K562 (cell line): ENCODE results near the gene CELSR3. TPM values are rescaled to one million over a fixed set of nuclear protein-coding genes. Genes with fewer than 3 reads are reported as not detected.
A peak's percentile ranks its signal among the peaks of the same experiment; 100 is the strongest.

Source experiments
- BRD4 ChIP-seq: fragments of 200-600 bp; sonication (generic); IDR thresholded peaks from 2 replicates; pipeline ENCODE4 v1.6.1; 2017; ENCODE audit warnings: inconsistent platforms
- C11orf30 ChIP-seq: fragments of 450-650 bp; IDR thresholded peaks from 2 replicates; pipeline ENCODE4 v1.6.1; 2016; ENCODE audit warnings: low read depth, mild to moderate bottlenecking
- EGR1 ChIP-seq: fragments of 450-650 bp; conservative IDR thresholded peaks from 2 replicates; pipeline ENCODE4 v1.6.1; 2017; ENCODE audit warnings: mild to moderate bottlenecking
- HNRNPLL ChIP-seq: fragments of 200-400 bp; formaldehyde crosslinking; IDR thresholded peaks from 2 replicates; pipeline ENCODE4 v1.6.1; 2017; ENCODE audit warnings: low read length, low read depth, mild to moderate bottlenecking; ENCODE audit not compliant: poor library complexity, severe bottlenecking
- KAT7 ChIP-seq: sonication (generic); formaldehyde crosslinking; IDR thresholded peaks from 2 replicates; pipeline ENCODE4 v1.8.0; 2022; ENCODE audit warnings: missing genetic modification reagents, mild to moderate bottlenecking, borderline replicate concordance
- KDM5B ChIP-seq: fragments of 200-600 bp; sonication (generic); IDR thresholded peaks from 2 replicates; pipeline ENCODE4 v1.6.1; 2012; ENCODE audit warnings: low read depth, mild to moderate bottlenecking, moderate library complexity, low read length, control low read depth, inconsistent platforms; ENCODE audit not compliant: insufficient replicate concordance
- RB1 ChIP-seq: fragments of 450-650 bp; IDR thresholded peaks from 2 replicates; pipeline ENCODE4 v1.6.1; 2017; ENCODE audit warnings: low read depth, mild to moderate bottlenecking
- RBFOX2 ChIP-seq: fragments of 200-400 bp; formaldehyde crosslinking; IDR thresholded peaks from 2 replicates; pipeline ENCODE4 v1.6.1; 2017; ENCODE audit warnings: low read depth, mild to moderate bottlenecking, low read length, moderate library complexity
- TBP ChIP-seq: optimal IDR thresholded peaks from 2 replicates; pipeline ENCODE3; 2011; ENCODE audit warnings: low read depth, low read length, improper control_type of control experiment
- THAP12 ChIP-seq: fragments of 250-450 bp; sonication (Bioruptor Pico); IDR thresholded peaks from 2 replicates; pipeline ENCODE4 v1.9.0; 2021; ENCODE audit warnings: mild to moderate bottlenecking, inconsistent platforms
- ZNF280B ChIP-seq: fragments of 250-450 bp; sonication (Bioruptor Pico); IDR thresholded peaks from 2 replicates; pipeline ENCODE4 v1.5.1; 2021; ENCODE audit warnings: mild to moderate bottlenecking
- ZZZ3 ChIP-seq: fragments of 450-650 bp; IDR thresholded peaks from 2 replicates; pipeline ENCODE4 v1.6.1; 2016; ENCODE audit warnings: antibody characterized with exemption, mild to moderate bottlenecking, moderate library complexity
- polyA plus RNA-seq, 8 experiments: library from polyadenylated mRNA; depleted of rRNA in 4 of 8; stranded (reverse) in 5 of 8; unstranded in 3 of 8; fragments of >200 nt; fragmentation: Nextera tagmentation in 2 of 8; fragmentation: Illumina TruSeq in 1 of 8; extraction: Ambion mirVana in 2 of 8; extraction: Trizol in 1 of 8; gene quantifications; 2 replicates each; pipeline versions ENCODE4 v1.2.1 to v1.2.3, GENCODE V29; 2011 to 2014; ENCODE audit warnings: inconsistent platforms in 1 of 8, missing spikeins in 1 of 8
- total RNA-seq, 7 experiments: library from RNA; depleted of rRNA in 6 of 7; stranded (reverse); fragments of >200 nt in 6 of 7; fragmentation: Illumina TruSeq in 2 of 7; extraction: Trizol in 2 of 7; gene quantifications; 2 replicates each; pipeline versions ENCODE4 v1.2.1 to v1.2.3, GENCODE V29; 2011 to 2021; ENCODE audit warnings: low replicate concordance in 1 of 7
- TF ChIP-seq, protein P1 (sequence below): fragments of 450-650 bp; IDR thresholded peaks from 2 replicates; pipeline ENCODE4 v1.6.1; 2016
- TF ChIP-seq, protein P2 (sequence below), 2 experiments: fragments of 450-650 bp; conservative IDR thresholded peaks; 2 replicates each; pipeline ENCODE4 v1.6.1; 2017; ENCODE audit warnings: mild to moderate bottlenecking in 2 of 2, moderate library complexity in 2 of 2
- TF ChIP-seq, protein P3 (sequence below), 2 experiments: IDR thresholded peaks; 2 replicates each; pipeline ENCODE4 v1.6.1; 2011; ENCODE audit warnings: borderline replicate concordance in 1 of 2, control low read depth in 1 of 2, low read depth in 1 of 2, low read length in 1 of 2, mild to moderate bottlenecking in 1 of 2, mixed read lengths in 1 of 2, moderate library complexity in 1 of 2; ENCODE audit not compliant: insufficient read depth in 1 of 2, insufficient read length in 1 of 2, poor library complexity in 1 of 2, severe bottlenecking in 1 of 2; ENCODE audit errors: extremely low read depth in 1 of 2
- TF ChIP-seq, protein P4 (sequence below): fragments of 450-650 bp; formaldehyde crosslinking; conservative IDR thresholded peaks from 2 replicates; pipeline ENCODE4 v1.4.0; 2022; ENCODE audit warnings: mild to moderate bottlenecking, missing genetic modification characterization

Gene CELSR3
- total and polyA plus RNA-seq, 9 of the 15 experiments (the other 6 are each of a cell fraction or from before 2014, with no cell fraction given): 0.10 to 2.7 (median 0.76) TPM

GRCh38 chr3:48609088-48610005, 53.3 kb downstream of the CELSR3 start, which contains the start of gene UQCRC1 (continued):
- peak; percentile 66 for TF ChIP-seq THAP12 (CRISPR knock-in tag)
- TF ChIP-seq, protein P1, sequence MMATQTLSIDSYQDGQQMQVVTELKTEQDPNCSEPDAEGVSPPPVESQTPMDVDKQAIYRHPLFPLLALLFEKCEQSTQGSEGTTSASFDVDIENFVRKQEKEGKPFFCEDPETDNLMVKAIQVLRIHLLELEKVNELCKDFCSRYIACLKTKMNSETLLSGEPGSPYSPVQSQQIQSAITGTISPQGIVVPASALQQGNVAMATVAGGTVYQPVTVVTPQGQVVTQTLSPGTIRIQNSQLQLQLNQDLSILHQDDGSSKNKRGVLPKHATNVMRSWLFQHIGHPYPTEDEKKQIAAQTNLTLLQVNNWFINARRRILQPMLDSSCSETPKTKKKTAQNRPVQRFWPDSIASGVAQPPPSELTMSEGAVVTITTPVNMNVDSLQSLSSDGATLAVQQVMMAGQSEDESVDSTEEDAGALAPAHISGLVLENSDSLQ: peak; percentile 63; the same call in 1 of the 2 replicates
- peak; percentile 92 for TF ChIP-seq C11orf30
- 0 out of 2 replicates have a peak, but pooled peaks have one; percentile 50 for TF ChIP-seq BRD4
- peak; percentile 81 for TF ChIP-seq EGR1
- peak; percentile 83 for TF ChIP-seq KDM5B
- TF ChIP-seq RB1: peak; percentile 82
- TF ChIP-seq ZNF280B (CRISPR knock-in tag): no peak
- TF ChIP-seq ZZZ3: no peak
- TF ChIP-seq, protein P2, sequence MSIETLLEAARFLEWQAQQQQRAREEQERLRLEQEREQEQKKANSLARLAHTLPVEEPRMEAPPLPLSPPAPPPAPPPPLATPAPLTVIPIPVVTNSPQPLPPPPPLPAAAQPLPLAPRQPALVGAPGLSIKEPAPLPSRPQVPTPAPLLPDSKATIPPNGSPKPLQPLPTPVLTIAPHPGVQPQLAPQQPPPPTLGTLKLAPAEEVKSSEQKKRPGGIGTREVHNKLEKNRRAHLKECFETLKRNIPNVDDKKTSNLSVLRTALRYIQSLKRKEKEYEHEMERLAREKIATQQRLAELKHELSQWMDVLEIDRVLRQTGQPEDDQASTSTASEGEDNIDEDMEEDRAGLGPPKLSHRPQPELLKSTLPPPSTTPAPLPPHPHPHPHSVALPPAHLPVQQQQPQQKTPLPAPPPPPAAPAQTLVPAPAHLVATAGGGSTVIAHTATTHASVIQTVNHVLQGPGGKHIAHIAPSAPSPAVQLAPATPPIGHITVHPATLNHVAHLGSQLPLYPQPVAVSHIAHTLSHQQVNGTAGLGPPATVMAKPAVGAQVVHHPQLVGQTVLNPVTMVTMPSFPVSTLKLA (conservative IDR thresholded peaks at IDR 0.05): peak; percentile 43 to 68
- TF ChIP-seq KAT7 (CRISPR knock-in tag): peak; percentile 79; the same call in 1 of the 2 replicates
- TF ChIP-seq HNRNPLL: peak; percentile 63
- TF ChIP-seq, protein P3, sequence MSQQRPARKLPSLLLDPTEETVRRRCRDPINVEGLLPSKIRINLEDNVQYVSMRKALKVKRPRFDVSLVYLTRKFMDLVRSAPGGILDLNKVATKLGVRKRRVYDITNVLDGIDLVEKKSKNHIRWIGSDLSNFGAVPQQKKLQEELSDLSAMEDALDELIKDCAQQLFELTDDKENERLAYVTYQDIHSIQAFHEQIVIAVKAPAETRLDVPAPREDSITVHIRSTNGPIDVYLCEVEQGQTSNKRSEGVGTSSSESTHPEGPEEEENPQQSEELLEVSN (IDR thresholded peaks at IDR 0.05; ENCODE audit: borderline replicate concordance in 1 of 2, extremely low read depth in 1 of 2, insufficient read depth in 1 of 2, insufficient read length in 1 of 2, low read depth in 1 of 2, low read length in 1 of 2, poor library complexity in 1 of 2, severe bottlenecking in 1 of 2): peak; percentile 28 to 67
- peak; percentile 97 for TF ChIP-seq RBFOX2
- TF ChIP-seq, protein P4, sequence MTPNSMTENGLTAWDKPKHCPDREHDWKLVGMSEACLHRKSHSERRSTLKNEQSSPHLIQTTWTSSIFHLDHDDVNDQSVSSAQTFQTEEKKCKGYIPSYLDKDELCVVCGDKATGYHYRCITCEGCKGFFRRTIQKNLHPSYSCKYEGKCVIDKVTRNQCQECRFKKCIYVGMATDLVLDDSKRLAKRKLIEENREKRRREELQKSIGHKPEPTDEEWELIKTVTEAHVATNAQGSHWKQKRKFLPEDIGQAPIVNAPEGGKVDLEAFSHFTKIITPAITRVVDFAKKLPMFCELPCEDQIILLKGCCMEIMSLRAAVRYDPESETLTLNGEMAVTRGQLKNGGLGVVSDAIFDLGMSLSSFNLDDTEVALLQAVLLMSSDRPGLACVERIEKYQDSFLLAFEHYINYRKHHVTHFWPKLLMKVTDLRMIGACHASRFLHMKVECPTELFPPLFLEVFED (CRISPR knock-in tag): 0 out of 2 replicates have a peak, but pooled peaks have one; percentile 30
- peak; percentile 77 for TF ChIP-seq TBP
